Astrocyte of the spinal cord (primary cell): ENCODE data around the gene FXYD3.

Experiments
- DNase-seq: peaks from one replicate; pipeline ENCODE4 v3.0.0; 2011; ENCODE audit warnings: low read depth, low spot score
- H3K4me3 ChIP-seq: 2 replicates; pipeline ENCODE4 v1.5.1; 2011; ENCODE audit warnings: low read depth, mild to moderate bottlenecking, low read length, moderate library complexity
- CTCF ChIP-seq: IDR thresholded peaks from 2 replicates; pipeline ENCODE4 v1.5.1; 2012; ENCODE audit warnings: low read depth, mild to moderate bottlenecking, low read length, inconsistent platforms
- in situ Hi-C: cut with HindIII; loops from 2 replicates; pipeline ENCODE4 v1.10.0; 2017; ENCODE audit warnings: low sequenced_read_pairs

Gene FXYD3

GRCh38 chr19:35076657-35077056, 39.0 kb upstream of the FXYD3 start:
- H3K4me3 ChIP-seq, result no peak overlapping the region
- no peak for DNase-seq
- TF ChIP-seq CTCF, result no peak
- in situ Hi-C loops, result no loop called here

- no peak for TF ChIP-seq CTCF
- no peak for DNase-seq
- in situ Hi-C loops, result no loop called here
- no peak overlapping the region for H3K4me3 ChIP-seq
Measured at GRCh38 chr19:35077411-35078223, 38.0 kb upstream of the FXYD3 start.

- no peak overlapping the region for H3K4me3 ChIP-seq
- no peak for TF ChIP-seq CTCF
- in situ Hi-C loops, result no loop called here
- no peak for DNase-seq
Measured at GRCh38 chr19:35079826-35080225, 35.8 kb upstream of the FXYD3 start.

- DNase-seq, result no peak
- H3K4me3 ChIP-seq, result no peak overlapping the region
- no peak for TF ChIP-seq CTCF
- in situ Hi-C loops, result no loop called here
Measured at GRCh38 chr19:35080613-35081170, 34.9 kb upstream of the FXYD3 start.

GRCh38 chr19:35081201-35081600, 34.4 kb upstream of the FXYD3 start:
- no peak overlapping the region for H3K4me3 ChIP-seq
- no peak for TF ChIP-seq CTCF
- no peak for DNase-seq
- in situ Hi-C loops, result no loop called here

- TF ChIP-seq CTCF, result no peak
- in situ Hi-C loops, result no loop called here
- DNase-seq, result no peak
- H3K4me3 ChIP-seq, result no peak overlapping the region
Measured at GRCh38 chr19:35083691-35084508, 31.7 kb upstream of the FXYD3 start.
